Nephron (organoid): ENCODE measurements around the gene MTRR.
"Not testable (repeated sequence)": the region's sequence is repeated elsewhere in the genome, so short reads cannot be mapped to it uniquely, and the experiment has no call there.

Experiments used
- H3K27ac Mint-ChIP-seq, 3 experiments: 2 replicates each; pipeline ENCODE4 v1.8.0; 2020; ENCODE audit warnings: mixed read lengths in 3 of 3, mild to moderate bottlenecking in 2 of 3, moderate library complexity in 1 of 3
- H3K27me3 Mint-ChIP-seq: 2 replicates; pipeline ENCODE4 v1.8.0; 2021; ENCODE audit warnings: low read depth, mild to moderate bottlenecking, moderate library complexity, mixed read lengths
- H3K36me3 Mint-ChIP-seq: 2 replicates; pipeline ENCODE4 v1.8.0; 2020; ENCODE audit warnings: low read depth, mixed read lengths
- H3K4me1 Mint-ChIP-seq: 2 replicates; pipeline ENCODE4 v1.8.0; 2020; ENCODE audit warnings: mixed read lengths
- H3K4me3 Mint-ChIP-seq, 3 experiments: 2 replicates each; pipeline ENCODE4 v1.8.0; 2020; ENCODE audit warnings: mild to moderate bottlenecking in 3 of 3, mixed read lengths in 3 of 3, moderate library complexity in 2 of 3
- H3K9me3 Mint-ChIP-seq: 2 replicates; pipeline ENCODE4 v1.8.0; 2020; ENCODE audit warnings: mixed read lengths
- TF ChIP-seq, protein P1 (sequence below), 3 experiments: fragments of 200-600 bp; sonication (generic); IDR thresholded peaks; one replicate each; pipeline ENCODE4 v1.5.0; 2021; ENCODE audit warnings: antibody characterized with exemption in 3 of 3; ENCODE audit not compliant: unreplicated experiment in 3 of 3

Gene MTRR

DNA sequence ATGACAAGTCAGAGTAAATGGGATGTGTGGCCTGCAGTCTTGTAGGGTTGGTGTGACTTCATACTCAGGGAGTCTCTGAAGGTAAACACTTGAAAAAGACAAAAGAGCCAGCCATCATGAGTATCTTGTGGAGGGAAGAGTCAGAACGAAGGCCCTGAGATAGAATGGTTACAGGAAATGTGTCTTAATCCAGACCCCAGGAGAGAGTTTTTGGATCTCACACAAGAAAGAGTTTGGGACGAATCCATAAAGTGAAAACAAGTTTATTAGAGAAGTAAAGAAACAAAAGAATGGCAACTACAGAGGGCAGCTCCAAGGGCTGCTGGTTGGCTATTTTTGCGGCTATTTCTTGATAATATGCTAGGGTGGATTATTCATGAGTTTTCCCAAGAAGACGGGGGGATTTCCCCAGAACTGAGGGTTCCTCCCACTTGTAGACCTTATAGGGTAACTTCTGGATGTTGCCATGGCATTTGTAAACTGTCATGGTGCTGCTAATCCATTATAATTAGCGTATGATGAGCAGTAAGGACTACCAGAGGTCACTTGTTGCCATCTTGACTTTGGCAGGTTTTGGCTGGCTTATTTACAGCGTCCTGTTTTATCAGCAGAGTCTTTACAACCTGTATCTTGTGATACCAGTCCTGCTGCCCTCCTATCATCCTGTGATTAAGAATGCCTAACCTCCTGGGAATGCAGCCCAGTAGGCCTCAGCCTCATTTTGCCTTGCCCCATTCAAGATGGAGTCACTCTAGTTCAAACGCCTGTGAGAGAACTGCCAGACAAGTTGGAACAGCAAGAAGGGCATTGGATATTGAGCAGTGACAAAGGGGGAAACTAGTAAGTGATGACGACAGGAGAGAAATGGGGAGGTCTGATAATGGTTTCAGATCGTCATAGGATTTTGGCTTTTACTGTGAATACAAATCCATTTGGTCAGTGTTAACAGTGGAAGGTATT lies 34.0 kb downstream of the MTRR start:
- Mint-ChIP-seq H3K27ac (no peak overlapping the region), H3K4me1 (no peaks in the 10 kb centered on the region), H3K27me3 (no peaks in the 10 kb centered on the region), H3K36me3 (peaks cover 78% of the 10 kb centered on the region), H3K4me3 (no peak overlapping the region), H3K9me3 (peaks cover 9% of the 10 kb centered on the region)
- TF ChIP-seq, protein P1, sequence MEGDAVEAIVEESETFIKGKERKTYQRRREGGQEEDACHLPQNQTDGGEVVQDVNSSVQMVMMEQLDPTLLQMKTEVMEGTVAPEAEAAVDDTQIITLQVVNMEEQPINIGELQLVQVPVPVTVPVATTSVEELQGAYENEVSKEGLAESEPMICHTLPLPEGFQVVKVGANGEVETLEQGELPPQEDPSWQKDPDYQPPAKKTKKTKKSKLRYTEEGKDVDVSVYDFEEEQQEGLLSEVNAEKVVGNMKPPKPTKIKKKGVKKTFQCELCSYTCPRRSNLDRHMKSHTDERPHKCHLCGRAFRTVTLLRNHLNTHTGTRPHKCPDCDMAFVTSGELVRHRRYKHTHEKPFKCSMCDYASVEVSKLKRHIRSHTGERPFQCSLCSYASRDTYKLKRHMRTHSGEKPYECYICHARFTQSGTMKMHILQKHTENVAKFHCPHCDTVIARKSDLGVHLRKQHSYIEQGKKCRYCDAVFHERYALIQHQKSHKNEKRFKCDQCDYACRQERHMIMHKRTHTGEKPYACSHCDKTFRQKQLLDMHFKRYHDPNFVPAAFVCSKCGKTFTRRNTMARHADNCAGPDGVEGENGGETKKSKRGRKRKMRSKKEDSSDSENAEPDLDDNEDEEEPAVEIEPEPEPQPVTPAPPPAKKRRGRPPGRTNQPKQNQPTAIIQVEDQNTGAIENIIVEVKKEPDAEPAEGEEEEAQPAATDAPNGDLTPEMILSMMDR (IDR thresholded peaks at IDR 0.05; ENCODE audit: unreplicated experiment in 3 of 3): no peak

- H3K36me3 Mint-ChIP-seq: peaks cover 78% of the 10 kb centered on the region
- H3K4me3 Mint-ChIP-seq: no peak overlapping the region
- TF ChIP-seq, protein P1 (IDR thresholded peaks at IDR 0.05; ENCODE audit: unreplicated experiment in 3 of 3): no peak
- H3K4me1 Mint-ChIP-seq: no peaks in the 10 kb centered on the region
- H3K9me3 Mint-ChIP-seq: peaks cover 21% of the 10 kb centered on the region
- no peak overlapping the region for H3K27ac Mint-ChIP-seq
- no peaks in the 10 kb centered on the region for H3K27me3 Mint-ChIP-seq
These were observed 35.2 kb downstream of the MTRR start for GRCh38 chr5:7904170-7904569.

DNA sequence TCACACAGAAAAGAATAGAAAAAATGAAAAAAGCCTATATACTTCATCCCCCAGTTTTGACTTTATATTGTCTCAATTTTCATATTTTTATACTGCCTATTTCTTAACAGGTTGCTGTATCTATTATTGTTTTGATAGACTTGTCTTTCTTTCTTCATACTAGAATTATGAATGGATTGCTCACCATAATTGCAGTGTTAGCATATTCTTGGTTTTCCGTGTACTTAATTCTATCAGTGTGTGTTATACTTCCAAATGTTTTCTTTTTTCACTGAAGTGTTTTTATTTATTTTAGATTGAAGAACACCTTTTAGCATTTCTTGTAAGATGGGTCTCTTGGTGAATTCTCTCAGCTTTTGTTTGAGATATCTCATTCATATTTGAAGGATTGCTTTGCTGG lies 38.7 kb downstream of the MTRR start:
- no peak overlapping the region for H3K4me3 Mint-ChIP-seq
- no peaks in the 10 kb centered on the region for H3K27me3 Mint-ChIP-seq
- TF ChIP-seq, protein P1 (IDR thresholded peaks at IDR 0.05; ENCODE audit: unreplicated experiment in 3 of 3): no peak
- peaks cover 38% of the 10 kb centered on the region for H3K9me3 Mint-ChIP-seq
- H3K27ac Mint-ChIP-seq: no peak overlapping the region
- no peaks in the 10 kb centered on the region for H3K4me1 Mint-ChIP-seq
- H3K36me3 Mint-ChIP-seq: peaks cover 84% of the 10 kb centered on the region

DNA sequence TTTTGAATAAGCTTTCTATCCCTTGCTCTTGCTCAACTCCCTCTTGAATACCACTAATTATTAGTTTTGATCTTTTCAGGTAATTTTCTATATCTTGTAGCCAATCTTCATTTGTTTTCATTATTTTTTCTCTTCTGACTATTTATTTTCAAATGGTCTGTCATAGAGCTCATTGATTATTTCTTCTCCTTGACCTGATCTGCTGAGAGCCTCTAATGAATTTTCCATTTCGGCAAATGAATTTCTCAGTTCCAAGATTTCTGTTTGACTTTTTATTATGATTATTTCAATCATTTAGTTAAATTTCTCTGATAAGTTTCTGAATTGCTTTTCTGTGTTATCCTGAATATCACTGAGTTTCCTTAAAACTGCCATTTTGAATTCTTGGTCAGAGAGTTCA lies 39.4 kb downstream of the MTRR start:
- TF ChIP-seq, protein P1 (IDR thresholded peaks at IDR 0.05; ENCODE audit: unreplicated experiment in 3 of 3): no peak
- H3K9me3 Mint-ChIP-seq: peaks cover 43% of the 10 kb centered on the region

GRCh38 chr5:7910738-7911428 lies 41.9 kb downstream of the MTRR start:
- Mint-ChIP-seq H3K36me3 (peaks cover 63% of the 10 kb centered on the region), H3K27me3 (no peaks in the 10 kb centered on the region), H3K4me1 (no peaks in the 10 kb centered on the region), H3K27ac (no peak overlapping the region), H3K4me3 (no peak overlapping the region), H3K9me3 (peaks cover 43% of the 10 kb centered on the region)
- TF ChIP-seq, protein P1 (IDR thresholded peaks at IDR 0.05; ENCODE audit: unreplicated experiment in 3 of 3): no peak

More for the DNA sequence above, 39.4 kb downstream of the MTRR start:
- H3K27ac Mint-ChIP-seq: no peak overlapping the region
- H3K4me1 Mint-ChIP-seq: no peaks in the 10 kb centered on the region
- H3K36me3 Mint-ChIP-seq: peaks cover 87% of the 10 kb centered on the region
- H3K27me3 Mint-ChIP-seq: no peaks in the 10 kb centered on the region
- H3K4me3 Mint-ChIP-seq: no peak overlapping the region

DNA sequence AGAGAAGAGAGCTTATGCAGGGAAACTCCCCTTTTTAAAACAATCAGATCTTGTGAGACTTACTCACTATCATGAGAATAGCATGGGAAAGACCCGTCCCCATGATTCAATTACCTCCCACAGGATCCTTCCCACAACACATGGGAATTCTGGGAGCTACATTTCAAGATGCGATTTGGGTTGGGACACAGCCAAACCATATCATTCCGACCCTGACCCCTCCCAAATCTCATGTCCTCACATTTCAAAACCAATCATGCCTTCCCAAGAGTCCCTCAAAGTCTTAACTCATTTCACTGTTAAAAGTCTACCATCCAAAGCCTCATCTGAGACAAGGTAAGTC lies 42.5 kb downstream of the MTRR start:
- not testable (repeated sequence) for H3K27me3 Mint-ChIP-seq, H3K4me3 Mint-ChIP-seq, H3K4me1 Mint-ChIP-seq, H3K27ac Mint-ChIP-seq
- Mint-ChIP-seq H3K9me3 (peaks cover 43% of the 10 kb centered on the region), H3K36me3 (peaks cover 62% of the 10 kb centered on the region)
